HEK293 (cell line): ENCODE measurements around the gene LAMA1.

Experiments
- CTCF ChIA-PET: fragments of 350-600 bp; formaldehyde crosslinking; extraction: SDS; loops from one replicate; lab custom pipeline; 2021; ENCODE audit warnings: antibody characterized with exemption; lab: Yijun Ruan, JAX
- POLR2A ChIA-PET: fragments of 300-600 bp; formaldehyde crosslinking; extraction: SDS; loops from one replicate; lab custom pipeline; 2020; ENCODE audit warnings: antibody characterized with exemption, inconsistent platforms; lab: Yijun Ruan, JAX
- H3K27ac ChIP-seq: fragments of 200-500 bp; sonication (Bioruptor generic); 2 replicates; pipeline ENCODE4 v1.5.1; 2014; ENCODE audit warnings: low read depth, low read length, control low read depth, inconsistent platforms; ENCODE audit errors: extremely low read depth
- H3K36me3 ChIP-seq, 2 experiments: fragments of 200-500 bp in 1 of 2; sonication (Bioruptor generic) in 1 of 2; 1 replicate in 1 of 2; 2 replicates in 1 of 2; pipeline ENCODE4 v1.5.1; 2014 to 2017; ENCODE audit warnings: inconsistent platforms in 2 of 2, low read length in 2 of 2; ENCODE audit not compliant: control insufficient read depth in 2 of 2, insufficient read depth in 1 of 2
- H3K4me1 ChIP-seq: fragments of 200-500 bp; sonication (Bioruptor generic); 2 replicates; pipeline ENCODE4 v1.5.1; 2014; ENCODE audit warnings: mild to moderate bottlenecking, low read length, inconsistent platforms; ENCODE audit not compliant: control insufficient read depth, insufficient read depth
- H3K4me3 ChIP-seq: 2 replicates; pipeline ENCODE4 v1.5.1; 2011; ENCODE audit warnings: low read depth, mild to moderate bottlenecking, control low read depth, low read length, moderate library complexity
- H3K9me3 ChIP-seq: fragments of 200-500 bp; sonication (Bioruptor generic); 2 replicates; pipeline ENCODE4 v1.5.1; 2014; ENCODE audit warnings: low read depth, low read length, inconsistent platforms; ENCODE audit not compliant: control insufficient read depth, insufficient read depth
- FEZF1 ChIP-seq: fragments of 450-650 bp; formaldehyde crosslinking; IDR thresholded peaks from 2 replicates; pipeline ENCODE4 v1.5.1; 2016; ENCODE audit warnings: missing biosample characterization, missing genetic modification characterization
- HOXA7 ChIP-seq: sonication (generic); formaldehyde crosslinking; IDR thresholded peaks from 2 replicates; pipeline ENCODE4 v1.8.1; 2022; ENCODE audit warnings: missing genetic modification reagents, borderline replicate concordance
- HOXD13 ChIP-seq: sonication (generic); formaldehyde crosslinking; IDR thresholded peaks from 2 replicates; pipeline ENCODE4 v1.8.0; 2022; ENCODE audit warnings: missing genetic modification reagents, borderline replicate concordance
- KLF17 ChIP-seq: fragments of 450-650 bp; formaldehyde crosslinking; IDR thresholded peaks from 2 replicates; pipeline ENCODE4 v1.5.1; 2016; ENCODE audit warnings: missing biosample characterization, missing genetic modification characterization
- SETDB1 ChIP-seq: IDR thresholded peaks from one replicate; pipeline ENCODE4 v1.6.1; 2017; ENCODE audit warnings: mild to moderate bottlenecking, low read length, moderate library complexity, mixed read lengths; ENCODE audit not compliant: insufficient read length
- ZBTB17 ChIP-seq: fragments of 450-650 bp; formaldehyde crosslinking; IDR thresholded peaks from 2 replicates; pipeline ENCODE4 v1.5.1; 2016; ENCODE audit warnings: missing biosample characterization, missing genetic modification characterization
- ZBTB20 ChIP-seq: fragments of 450-650 bp; formaldehyde crosslinking; IDR thresholded peaks from 2 replicates; pipeline ENCODE4 v1.5.1; 2016; ENCODE audit warnings: missing biosample characterization, missing genetic modification characterization
- ZBTB49 ChIP-seq: fragments of 450-650 bp; formaldehyde crosslinking; IDR thresholded peaks from 2 replicates; pipeline ENCODE4 v1.5.1; 2016; ENCODE audit warnings: missing biosample characterization, missing genetic modification characterization, low read depth
- ZFP69B ChIP-seq: fragments of 450-650 bp; formaldehyde crosslinking; IDR thresholded peaks from 2 replicates; pipeline ENCODE4 v1.5.1; 2016; ENCODE audit warnings: missing biosample characterization, missing genetic modification characterization
- ZNF157 ChIP-seq: fragments of 450-650 bp; formaldehyde crosslinking; IDR thresholded peaks from 2 replicates; pipeline ENCODE4 v1.5.1; 2016; ENCODE audit warnings: missing biosample characterization, missing genetic modification characterization
- ZNF302 ChIP-seq: fragments of 450-650 bp; formaldehyde crosslinking; IDR thresholded peaks from 2 replicates; pipeline ENCODE4 v1.5.1; 2016; ENCODE audit warnings: missing biosample characterization, missing genetic modification characterization, low read depth
- ZNF37A ChIP-seq: fragments of 450-650 bp; IDR thresholded peaks from 2 replicates; pipeline ENCODE4 v1.5.1; 2018; ENCODE audit warnings: missing biosample characterization, missing genetic modification characterization
- ZNF433 ChIP-seq: fragments of 450-650 bp; formaldehyde crosslinking; IDR thresholded peaks from 2 replicates; pipeline ENCODE4 v1.5.1; 2016; ENCODE audit warnings: missing biosample characterization, missing genetic modification characterization, low read depth
- ZNF501 ChIP-seq: fragments of 450-650 bp; formaldehyde crosslinking; IDR thresholded peaks from 2 replicates; pipeline ENCODE4 v1.5.1; 2016; ENCODE audit warnings: missing biosample characterization, missing genetic modification characterization
- ZNF513 ChIP-seq: fragments of 450-650 bp; IDR thresholded peaks from 2 replicates; pipeline ENCODE4 v1.5.1; 2018; ENCODE audit warnings: missing biosample characterization, missing genetic modification characterization
- ZNF571 ChIP-seq: fragments of 450-650 bp; formaldehyde crosslinking; IDR thresholded peaks from 2 replicates; pipeline ENCODE4 v1.5.0; 2017; ENCODE audit warnings: missing biosample characterization, missing genetic modification characterization
- ZNF621 ChIP-seq: fragments of 450-650 bp; formaldehyde crosslinking; IDR thresholded peaks from 2 replicates; pipeline ENCODE4 v1.5.1; 2017; ENCODE audit warnings: missing biosample characterization, missing genetic modification characterization
- ZNF645 ChIP-seq: fragments of 450-650 bp; formaldehyde crosslinking; IDR thresholded peaks from 2 replicates; pipeline ENCODE4; 2016; ENCODE audit warnings: missing biosample characterization, missing genetic modification characterization
- ZNF670 ChIP-seq: fragments of 450-650 bp; formaldehyde crosslinking; IDR thresholded peaks from 2 replicates; pipeline ENCODE4 v1.5.1; 2016; ENCODE audit warnings: missing biosample characterization, missing genetic modification characterization, low read depth
- ZNF701 ChIP-seq: fragments of 450-650 bp; formaldehyde crosslinking; IDR thresholded peaks from 2 replicates; pipeline ENCODE4 v1.5.1; 2016; ENCODE audit warnings: missing biosample characterization, missing genetic modification characterization
- ZNF777 ChIP-seq: fragments of 450-650 bp; formaldehyde crosslinking; IDR thresholded peaks from 2 replicates; pipeline ENCODE4 v1.5.1; 2017; ENCODE audit warnings: missing biosample characterization, missing genetic modification characterization, borderline replicate concordance
- ZNF791 ChIP-seq: fragments of 450-650 bp; formaldehyde crosslinking; IDR thresholded peaks from 2 replicates; pipeline ENCODE4 v1.5.1; 2016; ENCODE audit warnings: missing biosample characterization, missing genetic modification characterization
- TF ChIP-seq, protein P1 (sequence below): fragments of 450-650 bp; formaldehyde crosslinking; IDR thresholded peaks from 2 replicates; pipeline ENCODE4 v1.5.1; 2016; ENCODE audit warnings: missing biosample characterization, missing genetic modification characterization
- TF ChIP-seq, protein P2 (sequence below): fragments of 450-650 bp; formaldehyde crosslinking; IDR thresholded peaks from 2 replicates; pipeline ENCODE4 v1.5.1; 2016; ENCODE audit warnings: missing biosample characterization, missing genetic modification characterization

LAMA1 gene

GRCh38 chr18:7028625-7029024 is 89.0 kb downstream of the LAMA1 start (continued):
- TF ChIP-seq ZBTB49 (no peak), ZNF302 (no peak), ZBTB17 (tag by site-specific recombination) (no peak)

GRCh38 chr18:7025194-7025593 is 92.4 kb downstream of the LAMA1 start:
- CTCF ChIA-PET, result interaction anchor here (1.5 to 6.3 kb wide), 3 partner anchors 14 to 153 kb away, joined by 4 to 150 read pairs (median 11); no protein-coding TSS in a partner anchor

DNA sequence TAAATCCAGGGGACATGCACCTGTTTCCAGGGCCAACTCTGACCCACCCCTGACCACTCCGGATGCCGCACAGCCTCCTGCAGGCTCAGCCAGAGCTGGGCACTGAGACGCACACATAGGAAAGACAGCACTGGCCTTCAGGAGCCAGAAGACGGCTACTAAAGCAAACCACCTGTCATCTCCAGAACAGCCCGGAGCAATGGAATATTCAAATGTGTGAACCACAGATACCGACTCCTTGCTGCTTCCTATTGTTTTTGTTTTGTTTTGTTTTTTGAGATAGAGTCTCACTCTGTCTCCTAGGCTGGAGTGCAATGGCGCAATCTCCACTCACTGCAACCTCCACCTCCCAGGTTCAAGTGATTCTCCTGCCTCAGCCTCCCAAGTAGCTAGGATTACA is 94.0 kb downstream of the LAMA1 start:
- H3K9me3 ChIP-seq, result no peaks in the 10 kb centered on the region
- no peak overlapping the region for H3K4me3 ChIP-seq
- POLR2A ChIA-PET, result no interaction called here
- TF ChIP-seq ZNF791 (no peak), ZBTB20 (no peak), ZBTB17 (tag by site-specific recombination) (no peak), ZNF157 (no peak), KLF17 (tag by site-specific recombination) (no peak), FEZF1 (tag by site-specific recombination) (no peak), ZNF37A (no peak), ZFP69B (tag by site-specific recombination) (no peak), HOXA7 (CRISPR knock-in tag) (no peak), ZNF777 (no peak), ZNF513 (tag by site-specific recombination) (no peak), ZNF621 (tag by site-specific recombination) (no peak), ZNF501 (tag by site-specific recombination) (no peak), ZNF701 (tag by site-specific recombination) (no peak), HOXD13 (no peak)
- TF ChIP-seq, protein P1, sequence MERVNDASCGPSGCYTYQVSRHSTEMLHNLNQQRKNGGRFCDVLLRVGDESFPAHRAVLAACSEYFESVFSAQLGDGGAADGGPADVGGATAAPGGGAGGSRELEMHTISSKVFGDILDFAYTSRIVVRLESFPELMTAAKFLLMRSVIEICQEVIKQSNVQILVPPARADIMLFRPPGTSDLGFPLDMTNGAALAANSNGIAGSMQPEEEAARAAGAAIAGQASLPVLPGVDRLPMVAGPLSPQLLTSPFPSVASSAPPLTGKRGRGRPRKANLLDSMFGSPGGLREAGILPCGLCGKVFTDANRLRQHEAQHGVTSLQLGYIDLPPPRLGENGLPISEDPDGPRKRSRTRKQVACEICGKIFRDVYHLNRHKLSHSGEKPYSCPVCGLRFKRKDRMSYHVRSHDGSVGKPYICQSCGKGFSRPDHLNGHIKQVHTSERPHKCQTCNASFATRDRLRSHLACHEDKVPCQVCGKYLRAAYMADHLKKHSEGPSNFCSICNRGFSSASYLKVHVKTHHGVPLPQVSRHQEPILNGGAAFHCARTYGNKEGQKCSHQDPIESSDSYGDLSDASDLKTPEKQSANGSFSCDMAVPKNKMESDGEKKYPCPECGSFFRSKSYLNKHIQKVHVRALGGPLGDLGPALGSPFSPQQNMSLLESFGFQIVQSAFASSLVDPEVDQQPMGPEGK (tag by site-specific recombination), result no peak
- no peak overlapping the region for H3K27ac ChIP-seq
- H3K4me1 ChIP-seq, result no peaks in the 10 kb centered on the region
- H3K36me3 ChIP-seq, result no peaks in the 10 kb centered on the region
- CTCF ChIA-PET, result interaction anchor here (0.6 to 6.3 kb wide), 3 partner anchors 8 to 153 kb away, joined by 3 to 150 read pairs (median 17); no protein-coding TSS in a partner anchor

More at GRCh38 chr18:7025194-7025593, 92.4 kb downstream of the LAMA1 start:
- TF ChIP-seq SETDB1, result no peak
- TF ChIP-seq ZNF670 (tag by site-specific recombination), result no peak
- TF ChIP-seq ZNF433 (tag by site-specific recombination), result no peak
- no peak for TF ChIP-seq ZNF571 (tag by site-specific recombination)
- TF ChIP-seq ZNF645 (tag by site-specific recombination), result no peak
- TF ChIP-seq, protein P2, sequence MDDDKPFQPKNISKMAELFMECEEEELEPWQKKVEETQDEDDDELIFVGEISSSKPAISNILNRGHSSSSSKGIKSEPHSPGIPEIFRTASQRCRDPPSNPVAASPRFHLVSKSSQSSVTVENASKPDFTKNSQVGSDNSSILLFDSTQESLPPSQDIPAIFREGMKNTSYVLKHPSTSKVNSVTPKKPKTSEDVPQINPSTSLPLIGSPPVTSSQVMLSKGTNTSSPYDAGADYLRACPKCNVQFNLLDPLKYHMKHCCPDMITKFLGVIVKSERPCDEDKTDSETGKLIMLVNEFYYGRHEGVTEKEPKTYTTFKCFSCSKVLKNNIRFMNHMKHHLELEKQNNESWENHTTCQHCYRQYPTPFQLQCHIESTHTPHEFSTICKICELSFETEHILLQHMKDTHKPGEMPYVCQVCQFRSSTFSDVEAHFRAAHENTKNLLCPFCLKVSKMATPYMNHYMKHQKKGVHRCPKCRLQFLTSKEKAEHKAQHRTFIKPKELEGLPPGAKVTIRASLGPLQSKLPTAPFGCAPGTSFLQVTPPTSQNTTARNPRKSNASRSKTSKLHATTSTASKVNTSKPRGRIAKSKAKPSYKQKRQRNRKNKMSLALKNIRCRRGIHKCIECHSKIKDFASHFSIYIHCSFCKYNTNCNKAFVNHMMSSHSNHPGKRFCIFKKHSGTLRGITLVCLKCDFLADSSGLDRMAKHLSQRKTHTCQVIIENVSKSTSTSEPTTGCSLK (tag by site-specific recombination), result no peak
- POLR2A ChIA-PET, result no interaction called here
- Histone ChIP-seq H3K4me1 (no peaks in the 10 kb centered on the region), H3K4me3 (no peak overlapping the region), H3K9me3 (no peaks in the 10 kb centered on the region), H3K36me3 (no peaks in the 10 kb centered on the region), H3K27ac (no peak overlapping the region)
